NCI-H1436 treated with DMSO at 0.1 percent for 48 hours (cell line): ENCODE measurements around the gene ATG101.

Source experiments
- DNase-seq: peaks from one replicate; lab custom pipeline; 2025; lab: John Stamatoyannopoulos, UW

ATG101 gene

DNA sequence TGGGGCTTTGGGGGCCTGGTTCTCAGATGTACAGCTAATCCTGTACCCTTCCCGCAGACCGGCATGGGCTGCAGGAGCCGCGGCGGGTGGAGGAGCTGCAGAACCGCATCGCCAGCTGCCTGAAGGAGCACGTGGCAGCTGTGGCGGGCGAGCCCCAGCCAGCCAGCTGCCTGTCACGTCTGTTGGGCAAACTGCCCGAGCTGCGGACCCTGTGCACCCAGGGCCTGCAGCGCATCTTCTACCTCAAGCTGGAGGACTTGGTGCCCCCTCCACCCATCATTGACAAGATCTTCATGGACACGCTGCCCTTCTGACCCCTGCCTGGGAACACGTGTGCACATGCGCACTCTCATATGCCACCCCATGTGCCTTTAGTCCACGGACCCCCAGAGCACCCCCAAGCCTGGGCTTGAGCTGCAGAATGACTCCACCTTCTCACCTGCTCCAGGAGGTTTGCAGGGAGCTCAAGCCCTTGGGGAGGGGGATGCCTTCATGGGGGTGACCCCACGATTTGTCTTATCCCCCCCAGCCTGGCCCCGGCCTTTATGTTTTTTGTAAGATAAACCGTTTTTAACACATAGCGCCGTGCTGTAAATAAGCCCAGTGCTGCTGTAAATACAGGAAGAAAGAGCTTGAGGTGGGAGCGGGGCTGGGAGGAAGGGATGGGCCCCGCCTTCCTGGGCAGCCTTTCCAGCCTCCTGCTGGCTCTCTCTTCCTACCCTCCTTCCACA is 11.0 kb upstream of the ATG101 start:
- DNase-seq = no peak

GRCh38 chr12:52059582-52060497 is 9.9 kb upstream of the ATG101 start:
- no peak for DNase-seq

DNA sequence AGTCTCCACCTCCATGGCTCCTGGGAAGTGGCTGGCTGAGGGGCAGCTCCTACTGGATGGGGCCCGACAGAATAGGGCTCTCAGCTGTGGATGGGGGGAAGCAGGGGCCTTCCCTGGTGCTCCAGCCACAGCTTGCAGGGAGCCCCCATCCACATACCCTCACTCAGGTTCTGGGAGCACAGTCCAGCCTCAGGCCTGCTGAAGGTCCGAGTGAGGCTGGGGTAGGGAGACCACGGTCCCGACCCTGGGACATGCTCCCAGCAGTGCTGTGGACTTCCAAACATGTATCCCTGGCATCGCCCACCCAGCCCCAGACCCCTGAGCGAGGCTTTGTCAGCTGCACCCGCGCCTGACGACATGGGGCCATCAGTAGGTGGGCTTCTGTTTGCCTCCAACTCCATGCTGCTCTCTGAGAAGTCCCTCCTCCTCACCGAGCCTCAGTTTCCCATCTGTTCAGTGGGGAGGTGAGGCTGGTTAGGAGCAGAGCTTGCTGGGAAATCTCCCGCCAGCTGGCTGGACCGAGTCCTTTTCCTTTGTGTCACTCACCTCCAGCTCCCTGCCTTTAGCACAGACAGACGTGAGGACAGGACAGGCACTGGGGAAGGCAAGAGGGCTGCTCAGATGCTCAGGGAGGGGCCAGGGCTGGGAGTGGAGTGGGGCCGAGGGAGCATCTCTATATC is 9.1 kb upstream of the ATG101 start:
- no peak for DNase-seq

GRCh38 chr12:52061470-52062166 is 8.2 kb upstream of the ATG101 start:
- DNase-seq = no peak

DNA sequence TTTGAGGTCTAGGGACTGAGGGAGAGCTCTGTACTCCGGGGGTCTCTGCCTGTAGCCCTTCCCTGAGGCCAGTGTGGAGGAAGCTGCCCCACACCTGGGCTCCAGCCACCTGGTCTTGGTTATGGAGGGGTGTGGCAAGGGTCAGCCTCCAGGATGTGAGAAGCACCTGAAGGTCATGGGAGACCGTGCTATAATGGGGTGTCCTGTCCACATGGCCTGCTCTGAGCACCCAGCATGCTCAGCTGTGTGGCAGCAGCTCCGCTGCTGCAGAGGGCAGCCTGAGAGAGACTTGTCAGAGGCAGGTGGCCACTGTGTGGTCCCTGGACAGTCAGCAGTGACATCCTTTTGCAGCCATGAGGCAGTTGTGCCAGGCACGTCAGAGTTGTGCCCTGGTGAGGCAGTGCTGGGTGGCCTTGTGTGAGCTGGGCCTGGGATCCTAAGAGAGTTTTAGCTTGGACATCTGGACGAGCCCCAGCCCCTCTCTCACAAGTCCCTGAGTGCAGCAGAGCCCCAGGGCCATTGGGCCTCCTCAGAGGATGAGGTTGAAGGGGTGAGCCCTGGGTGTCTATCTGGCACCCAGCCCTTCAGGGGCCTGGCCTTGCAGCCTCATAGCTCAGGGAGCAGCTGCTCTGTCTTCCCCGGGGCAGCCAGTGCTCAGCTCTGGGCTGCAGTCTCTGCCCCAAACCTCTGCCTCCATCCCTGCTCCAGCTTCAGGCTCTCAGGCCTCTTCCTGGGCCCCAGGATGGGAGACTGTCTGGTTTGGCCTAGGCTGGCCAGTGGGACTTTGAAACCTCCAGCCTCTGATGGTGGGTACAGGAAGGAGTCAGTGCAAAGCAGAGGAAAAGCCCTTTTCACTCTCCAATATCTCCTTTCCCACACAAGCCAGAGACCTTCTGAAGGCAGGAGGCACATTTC is 7.4 kb upstream of the ATG101 start:
- no peak for DNase-seq

GRCh38 chr12:52063082-52063924 is 6.5 kb upstream of the ATG101 start:
- no peak for DNase-seq

DNA sequence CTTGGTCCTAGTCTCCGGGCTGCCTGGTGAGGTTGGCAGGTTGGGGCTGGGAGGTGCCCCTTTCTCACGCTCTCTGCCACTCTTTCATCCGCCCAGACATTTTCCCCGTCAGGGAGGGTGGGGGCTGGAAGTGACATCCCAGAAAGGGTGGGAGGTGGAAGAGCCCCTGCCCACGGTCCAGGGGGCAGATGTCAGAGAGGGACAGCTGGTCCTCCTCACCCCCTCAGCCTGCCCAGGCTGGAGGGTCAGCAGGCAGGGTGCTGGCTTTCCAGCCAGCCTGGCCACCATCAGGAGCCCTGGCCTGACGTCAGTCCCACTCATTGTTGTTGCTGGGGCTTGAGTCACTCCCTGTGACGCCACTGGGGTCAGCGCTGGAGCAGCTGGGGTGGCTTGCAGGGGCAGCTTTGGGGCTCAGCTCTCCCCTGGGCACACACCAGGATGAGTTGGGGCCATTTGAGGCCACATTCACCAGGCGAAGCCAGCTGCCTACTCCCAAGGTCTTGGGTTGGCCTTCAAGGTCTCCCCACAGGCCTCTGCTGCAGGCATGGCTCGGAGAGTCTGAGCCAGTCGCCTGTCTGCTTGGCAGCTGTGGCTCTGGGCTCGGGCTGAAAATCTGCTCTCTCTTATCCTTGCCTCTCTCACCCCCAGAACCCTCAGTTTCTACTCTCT is 5.7 kb upstream of the ATG101 start:
- no peak for DNase-seq

GRCh38 chr12:52066346-52067080 is 3.3 kb upstream of the ATG101 start:
- DNase-seq = no peak

- no peak for DNase-seq
Observed at GRCh38 chr12:52067081-52067374, 2.8 kb upstream of the ATG101 start.

DNA sequence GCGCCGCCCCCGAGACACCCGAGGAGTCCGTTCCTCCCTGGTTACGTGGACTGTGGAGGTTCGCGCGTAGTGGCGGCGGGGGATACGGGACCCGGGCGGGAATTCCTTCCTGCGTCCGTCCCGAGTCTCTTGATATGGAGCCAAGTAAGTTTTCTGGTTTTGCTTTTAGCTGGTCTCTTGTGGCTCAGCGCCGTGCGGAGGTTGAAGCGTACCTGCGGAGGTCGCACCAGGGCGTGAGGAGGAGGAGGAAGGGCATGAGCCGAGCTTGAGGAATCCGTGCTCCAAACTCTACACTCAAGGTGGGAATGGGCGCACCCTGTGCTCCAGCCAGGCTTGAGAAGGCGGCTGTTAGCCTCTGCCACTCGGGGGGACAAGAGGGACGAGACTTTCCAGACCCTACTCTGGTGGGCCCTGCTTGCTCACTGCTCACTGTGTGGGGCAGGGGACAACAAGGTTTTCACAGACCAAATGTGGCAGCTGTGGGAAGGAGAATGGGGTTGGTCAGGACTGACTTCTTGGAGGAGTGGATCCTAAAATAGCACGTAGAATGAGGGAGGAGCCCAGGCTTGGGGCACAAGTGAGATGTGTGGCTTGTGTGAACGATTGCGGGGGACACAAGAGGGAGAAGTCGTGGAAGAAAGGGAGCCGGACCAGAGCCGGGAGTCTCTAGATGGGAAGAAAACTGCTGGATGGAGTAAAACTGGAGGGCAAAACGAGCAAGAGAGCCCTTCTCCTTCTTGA is 577 bp downstream of the ATG101 start:
- DNase-seq = no peak

DNA sequence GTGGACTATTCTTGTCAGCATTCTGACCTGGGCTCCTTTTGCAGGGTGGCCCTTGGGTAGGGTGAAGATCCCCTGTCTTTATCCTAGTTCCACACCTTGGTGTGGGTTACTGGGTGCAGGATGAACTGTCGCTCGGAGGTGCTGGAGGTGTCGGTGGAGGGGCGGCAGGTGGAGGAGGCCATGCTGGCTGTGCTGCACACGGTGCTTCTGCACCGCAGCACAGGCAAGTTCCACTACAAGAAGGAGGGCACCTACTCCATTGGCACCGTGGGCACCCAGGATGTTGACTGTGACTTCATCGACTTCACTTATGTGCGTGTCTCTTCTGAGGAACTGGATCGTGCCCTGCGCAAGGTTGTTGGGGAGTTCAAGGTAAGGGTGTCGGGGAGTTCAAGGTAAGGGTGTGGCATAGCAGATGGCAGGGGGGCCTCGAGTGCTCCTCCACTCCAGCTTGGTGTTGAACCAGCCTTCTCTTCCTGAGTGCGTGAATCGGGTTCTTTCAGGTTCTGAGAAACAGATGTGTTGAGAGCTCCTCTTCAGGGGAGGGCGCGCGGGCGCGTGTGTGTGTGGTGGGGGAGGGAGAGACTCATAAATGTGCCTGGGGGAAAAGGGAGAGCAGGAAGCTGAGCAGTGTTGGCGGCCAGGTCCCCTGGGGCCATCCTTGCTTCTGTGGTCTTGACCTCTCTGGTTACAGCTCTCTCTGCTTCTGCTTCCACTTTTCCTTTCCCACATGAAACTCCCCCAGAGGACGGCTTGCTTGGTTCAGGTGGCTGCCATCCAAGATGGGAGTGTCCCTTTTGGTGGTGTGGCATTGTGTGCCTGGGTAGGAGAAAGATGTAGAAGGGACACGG is 4.0 kb downstream of the ATG101 start:
- DNase-seq = no peak

DNA sequence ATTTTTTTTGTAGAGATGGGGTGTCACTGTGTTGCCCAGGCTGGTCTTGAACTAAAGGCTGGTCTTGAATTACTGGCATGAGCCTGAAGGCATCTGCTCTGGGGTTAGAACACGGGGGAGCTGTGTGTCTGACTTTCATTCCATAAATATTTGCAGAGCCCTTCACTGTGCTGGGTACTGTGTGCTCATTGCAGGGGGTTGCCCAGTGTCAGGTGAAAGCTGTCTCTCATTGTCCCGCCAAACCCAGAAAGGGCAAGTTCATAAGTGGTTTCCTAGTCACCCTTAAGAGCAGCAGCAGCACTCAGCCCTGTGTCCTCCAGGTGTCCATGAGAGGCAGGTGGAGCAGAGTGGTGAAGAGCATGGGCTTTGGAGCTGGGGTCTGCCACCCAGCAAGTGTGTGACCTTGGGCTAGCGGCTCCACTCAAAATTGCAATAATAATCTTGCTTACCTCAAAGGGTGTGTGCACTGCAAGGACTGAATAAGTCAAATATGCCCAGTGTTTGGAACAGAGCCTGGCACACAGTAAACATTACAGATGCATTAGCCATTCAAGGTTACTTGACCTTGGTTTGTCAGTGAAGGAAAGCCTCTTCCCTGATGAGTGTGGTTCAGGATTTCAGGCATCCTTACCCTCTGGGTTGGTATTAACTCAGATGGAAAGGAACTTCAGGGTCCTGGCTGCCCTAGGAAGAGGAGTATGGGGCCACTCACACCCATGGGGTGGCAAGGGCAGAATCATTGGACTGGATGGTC is 5.4 kb downstream of the ATG101 start:
- DNase-seq = no peak

- DNase-seq = no peak
Observed at GRCh38 chr12:52076811-52077210, 7.0 kb downstream of the ATG101 start.

- DNase-seq = no peak
Observed at GRCh38 chr12:52078276-52078675, 8.5 kb downstream of the ATG101 start.

DNA sequence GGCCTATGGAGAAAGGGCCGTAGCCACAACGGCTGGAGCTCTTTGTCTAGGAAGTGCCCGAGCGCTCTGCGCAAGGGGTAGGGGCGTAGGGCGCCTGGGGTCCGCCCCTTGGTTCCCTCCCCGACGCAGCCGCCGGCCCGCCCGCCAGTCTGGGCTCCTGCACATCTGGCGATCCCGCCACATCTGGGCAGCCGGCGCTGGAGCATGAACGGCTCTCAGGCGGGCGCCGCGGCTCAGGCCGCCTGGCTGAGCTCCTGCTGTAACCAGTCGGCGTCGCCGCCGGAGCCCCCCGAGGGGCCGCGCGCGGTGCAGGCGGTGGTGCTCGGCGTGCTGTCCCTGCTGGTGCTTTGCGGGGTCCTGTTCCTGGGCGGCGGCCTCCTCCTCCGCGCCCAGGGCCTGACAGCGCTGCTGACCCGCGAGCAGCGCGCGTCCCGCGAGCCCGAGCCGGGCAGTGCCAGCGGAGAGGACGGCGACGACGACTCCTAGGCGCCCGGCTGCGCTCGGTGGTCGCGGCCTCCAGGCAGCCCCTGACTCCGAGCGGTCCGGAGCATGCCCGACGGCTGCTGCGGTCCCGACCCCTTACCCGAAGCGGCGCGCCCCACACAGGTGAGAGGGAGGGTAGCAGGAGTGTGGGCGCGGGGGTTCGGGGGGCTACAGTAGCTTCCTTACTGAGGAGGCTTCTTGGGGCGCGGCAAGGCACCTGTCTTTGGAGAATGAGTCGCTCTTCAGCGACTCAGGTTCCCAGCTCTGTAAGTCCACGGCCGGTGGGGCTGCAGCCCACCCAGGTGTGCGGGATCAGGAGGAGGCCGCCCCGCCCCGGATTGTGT is 10.0 kb downstream of the ATG101 start, which contains the start of gene SMIM41:
Gene SMIM41, plus strand, starts transcription at position 129 of the 827 bp plus-strand sequence. Its CDS starts 76 bp downstream, at position 205.
- DNase-seq = no peak
